ENCODE results near the gene SH3TC2. TPM values are rescaled to one million over a fixed set of nuclear protein-coding genes. Genes with fewer than 3 reads are reported as not detected.

The SH3TC2 gene
- polyA plus RNA-seq, 1 of the 3 experiments (the other 2 are of a cell fraction) = 1.1 TPM

DNA sequence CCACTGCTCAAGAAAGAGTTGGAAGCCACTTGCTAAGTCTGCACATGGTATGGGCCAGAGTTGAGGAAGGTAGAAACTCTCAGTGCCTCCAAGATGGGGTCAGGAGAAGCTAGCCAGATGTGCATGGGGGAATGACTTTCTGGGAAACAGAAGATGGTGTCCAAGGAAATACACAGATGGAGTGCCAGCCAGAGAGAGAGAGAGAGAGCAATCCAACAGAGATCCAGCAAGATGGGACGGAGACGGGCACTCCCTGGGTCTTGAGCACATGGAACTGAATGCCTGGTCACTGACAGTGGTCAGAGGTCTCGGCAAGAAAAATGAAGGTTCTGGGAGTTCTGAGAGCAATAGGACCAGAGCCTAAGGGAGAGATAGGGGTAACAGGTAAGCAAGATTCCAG is 82.1 kb downstream of the SH3TC2 start:
- Histone ChIP-seq H3K27ac (ENCODE audit: low read depth in 2 of 2, low read length in 1 of 2) (no peak overlapping the region), H3F3A (replicated peaks; ENCODE audit: insufficient read depth) (peaks cover 13% of the 10 kb centered on the region), H3K9me2 (no peaks in the 10 kb centered on the region), H3K4me1 (ENCODE audit: control insufficient read depth in 1 of 2, insufficient read depth in 2 of 2, low read depth in 1 of 2, low read length in 1 of 2) (peaks cover 11% of the 10 kb centered on the region in 2 experiments; a peak in 3 of 4 replicates), H3K4me2 (no peak overlapping the region), H2AFZ (ENCODE audit: low read depth) (no peak overlapping the region), H3K36me3 (replicated peaks in 1 of 2; ENCODE audit: control insufficient read depth in 1 of 2, insufficient read depth in 2 of 2, low read length in 1 of 2) (no peaks in the 10 kb centered on the region), H3K79me2 (ENCODE audit: insufficient read depth) (no peaks in the 10 kb centered on the region), H3K9me3 (no peaks in the 10 kb centered on the region), H3K27me3 (ENCODE audit: insufficient read depth) (no peaks in the 10 kb centered on the region), H4K20me1 (ENCODE audit: insufficient read depth) (no peaks in the 10 kb centered on the region), H3K9ac (no peak overlapping the region), H3K4me3 (ENCODE audit: low read depth in 2 of 2, low read length in 1 of 2) (no peak overlapping the region)
- TF ChIP-seq RFX5 (IDR thresholded peaks at IDR 0.05; ENCODE audit: low read length) (no peak), NFIC (IDR thresholded peaks at IDR 0.05; ENCODE audit: borderline replicate concordance) (no peak), TCF12 (IDR thresholded peaks at IDR 0.05) (no peak)
- TF ChIP-seq, protein P1, sequence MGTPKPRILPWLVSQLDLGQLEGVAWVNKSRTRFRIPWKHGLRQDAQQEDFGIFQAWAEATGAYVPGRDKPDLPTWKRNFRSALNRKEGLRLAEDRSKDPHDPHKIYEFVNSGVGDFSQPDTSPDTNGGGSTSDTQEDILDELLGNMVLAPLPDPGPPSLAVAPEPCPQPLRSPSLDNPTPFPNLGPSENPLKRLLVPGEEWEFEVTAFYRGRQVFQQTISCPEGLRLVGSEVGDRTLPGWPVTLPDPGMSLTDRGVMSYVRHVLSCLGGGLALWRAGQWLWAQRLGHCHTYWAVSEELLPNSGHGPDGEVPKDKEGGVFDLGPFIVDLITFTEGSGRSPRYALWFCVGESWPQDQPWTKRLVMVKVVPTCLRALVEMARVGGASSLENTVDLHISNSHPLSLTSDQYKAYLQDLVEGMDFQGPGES (IDR thresholded peaks at IDR 0.05; ENCODE audit: low read depth, low read length) = no peak
- DNase-seq = no peak
- WGBS (ENCODE audit: low lambda C conversion rate) = 89% methylated on average over 3 of the region's 3 CpGs
- ChIA-PET CTCF (interaction anchor here (1.1 to 1.9 kb wide), 5 partner anchors 10 to 250 kb away, joined by 3 to 5 read pairs (median 4); no protein-coding TSS in a partner anchor), POLR2A (no interaction called here)

DNA sequence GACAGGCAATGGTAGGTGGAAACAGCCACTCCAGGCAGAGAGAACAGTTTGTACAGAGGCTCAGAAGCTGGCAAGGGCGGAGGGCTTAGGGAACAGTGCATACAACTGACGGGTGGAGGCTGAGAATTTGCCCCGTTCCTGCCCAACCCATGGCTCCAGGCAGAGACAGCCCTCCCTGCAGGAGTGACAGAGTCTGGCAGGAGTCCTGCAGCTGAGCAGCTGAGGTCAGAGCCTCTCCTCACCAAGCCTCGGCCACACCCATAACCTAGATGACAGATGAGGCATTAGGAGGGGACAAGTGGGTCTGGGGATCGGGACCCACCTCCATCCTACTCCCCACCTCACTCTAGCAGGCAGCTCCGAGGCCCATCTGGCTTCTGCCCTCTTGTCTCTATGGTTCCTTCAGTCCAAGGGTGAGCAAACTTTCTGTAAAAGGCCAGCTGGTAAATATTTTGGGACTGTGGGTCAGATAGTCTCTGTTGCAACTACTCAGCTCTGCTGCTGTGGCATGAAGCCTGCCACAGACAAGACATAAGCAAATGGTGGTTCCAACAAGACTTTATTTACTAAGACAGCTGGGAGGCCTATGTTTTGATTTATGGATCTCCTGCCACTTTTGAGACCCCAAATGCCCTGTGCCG is 83.7 kb downstream of the SH3TC2 start:
- POLR2A ChIA-PET = no interaction called here
- 89% methylated on average over 6 of the region's 7 CpGs for WGBS (ENCODE audit: low lambda C conversion rate)
- no peak overlapping the region for H2AFZ ChIP-seq (ENCODE audit: low read depth)
- H4K20me1 ChIP-seq (ENCODE audit: insufficient read depth) = no peaks in the 10 kb centered on the region
- H3K4me1 ChIP-seq (ENCODE audit: control insufficient read depth in 1 of 2, insufficient read depth in 2 of 2, low read depth in 1 of 2, low read length in 1 of 2) = peaks cover 11 to 19% of the 10 kb centered on the region in 2 experiments; a peak in 3 of 4 replicates
- TF ChIP-seq CHD2 (IDR thresholded peaks at IDR 0.05; ENCODE audit: low read length, partially characterized antibody) (no peak), GABPA (IDR thresholded peaks at IDR 0.05; ENCODE audit: low read depth) (no peak), SMC3 (IDR thresholded peaks at IDR 0.05; ENCODE audit: low read depth, low read length) (no peak), RCOR1 (IDR thresholded peaks at IDR 0.05; ENCODE audit: low read length) (no peak), RFX5 (IDR thresholded peaks at IDR 0.05; ENCODE audit: low read length) (no peak), POLR2AphosphoS5 (IDR thresholded peaks at IDR 0.05; ENCODE audit: low read depth, low read length) (no peak), TEAD4 (IDR thresholded peaks at IDR 0.05; ENCODE audit: borderline replicate concordance, insufficient read depth) (no peak), YY1 (IDR thresholded peaks at IDR 0.05; ENCODE audit: low read depth) (no peak), NFIC (IDR thresholded peaks at IDR 0.05; ENCODE audit: borderline replicate concordance) (no peak), TCF12 (IDR thresholded peaks at IDR 0.05) (no peak), SIN3A (IDR thresholded peaks at IDR 0.05; ENCODE audit: borderline replicate concordance, low read depth, low read length) (no peak), RXRA (IDR thresholded peaks at IDR 0.05; ENCODE audit: borderline replicate concordance, low read depth) (no peak)
- TF ChIP-seq, protein P2, sequence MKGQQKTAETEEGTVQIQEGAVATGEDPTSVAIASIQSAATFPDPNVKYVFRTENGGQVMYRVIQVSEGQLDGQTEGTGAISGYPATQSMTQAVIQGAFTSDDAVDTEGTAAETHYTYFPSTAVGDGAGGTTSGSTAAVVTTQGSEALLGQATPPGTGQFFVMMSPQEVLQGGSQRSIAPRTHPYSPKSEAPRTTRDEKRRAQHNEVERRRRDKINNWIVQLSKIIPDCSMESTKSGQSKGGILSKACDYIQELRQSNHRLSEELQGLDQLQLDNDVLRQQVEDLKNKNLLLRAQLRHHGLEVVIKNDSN (IDR thresholded peaks at IDR 0.05; ENCODE audit: borderline replicate concordance, low read depth) = no peak
- TF ChIP-seq, protein P3, sequence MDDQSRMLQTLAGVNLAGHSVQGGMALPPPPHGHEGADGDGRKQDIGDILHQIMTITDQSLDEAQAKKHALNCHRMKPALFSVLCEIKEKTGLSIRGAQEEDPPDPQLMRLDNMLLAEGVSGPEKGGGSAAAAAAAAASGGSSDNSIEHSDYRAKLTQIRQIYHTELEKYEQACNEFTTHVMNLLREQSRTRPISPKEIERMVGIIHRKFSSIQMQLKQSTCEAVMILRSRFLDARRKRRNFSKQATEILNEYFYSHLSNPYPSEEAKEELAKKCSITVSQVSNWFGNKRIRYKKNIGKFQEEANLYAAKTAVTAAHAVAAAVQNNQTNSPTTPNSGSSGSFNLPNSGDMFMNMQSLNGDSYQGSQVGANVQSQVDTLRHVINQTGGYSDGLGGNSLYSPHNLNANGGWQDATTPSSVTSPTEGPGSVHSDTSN (IDR thresholded peaks at IDR 0.05) = no peak
- TF ChIP-seq, protein P4, sequence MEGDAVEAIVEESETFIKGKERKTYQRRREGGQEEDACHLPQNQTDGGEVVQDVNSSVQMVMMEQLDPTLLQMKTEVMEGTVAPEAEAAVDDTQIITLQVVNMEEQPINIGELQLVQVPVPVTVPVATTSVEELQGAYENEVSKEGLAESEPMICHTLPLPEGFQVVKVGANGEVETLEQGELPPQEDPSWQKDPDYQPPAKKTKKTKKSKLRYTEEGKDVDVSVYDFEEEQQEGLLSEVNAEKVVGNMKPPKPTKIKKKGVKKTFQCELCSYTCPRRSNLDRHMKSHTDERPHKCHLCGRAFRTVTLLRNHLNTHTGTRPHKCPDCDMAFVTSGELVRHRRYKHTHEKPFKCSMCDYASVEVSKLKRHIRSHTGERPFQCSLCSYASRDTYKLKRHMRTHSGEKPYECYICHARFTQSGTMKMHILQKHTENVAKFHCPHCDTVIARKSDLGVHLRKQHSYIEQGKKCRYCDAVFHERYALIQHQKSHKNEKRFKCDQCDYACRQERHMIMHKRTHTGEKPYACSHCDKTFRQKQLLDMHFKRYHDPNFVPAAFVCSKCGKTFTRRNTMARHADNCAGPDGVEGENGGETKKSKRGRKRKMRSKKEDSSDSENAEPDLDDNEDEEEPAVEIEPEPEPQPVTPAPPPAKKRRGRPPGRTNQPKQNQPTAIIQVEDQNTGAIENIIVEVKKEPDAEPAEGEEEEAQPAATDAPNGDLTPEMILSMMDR (IDR thresholded peaks at IDR 0.05) = no peak
- TF ChIP-seq, protein P1 (IDR thresholded peaks at IDR 0.05; ENCODE audit: low read depth, low read length) = no peak
- H3K4me3 ChIP-seq (ENCODE audit: low read depth in 2 of 2, low read length in 1 of 2) = no peak overlapping the region
- no peaks in the 10 kb centered on the region for H3K79me2 ChIP-seq (ENCODE audit: insufficient read depth)
- no peaks in the 10 kb centered on the region for H3K9me2 ChIP-seq
- H3K9ac ChIP-seq = no peak overlapping the region
- H3F3A ChIP-seq (replicated peaks; ENCODE audit: insufficient read depth) = peaks cover 19% of the 10 kb centered on the region
- no peaks in the 10 kb centered on the region for H3K27me3 ChIP-seq (ENCODE audit: insufficient read depth)
- no peaks in the 10 kb centered on the region for H3K9me3 ChIP-seq
- DNase-seq = no peak
- CTCF ChIA-PET = interaction anchor here (0.6 to 2.6 kb wide), 4 partner anchors 11 to 890 kb away, joined by 3 to 8 read pairs (median 6); no protein-coding TSS in a partner anchor
- no peaks in the 10 kb centered on the region for H3K36me3 ChIP-seq (replicated peaks in 1 of 2; ENCODE audit: control insufficient read depth in 1 of 2, insufficient read depth in 2 of 2, low read length in 1 of 2)
- no peak overlapping the region for H3K4me2 ChIP-seq
- H3K27ac ChIP-seq (ENCODE audit: low read depth in 2 of 2, low read length in 1 of 2) = no peak overlapping the region

Measured in SK-N-SH (cell line).